Measurements from ENCODE around the gene DYNLRB1. TPM values are rescaled to one million over a fixed set of nuclear protein-coding genes. Genes with fewer than 3 reads are reported as not detected.
"Not testable (repeated sequence)": the region's sequence is repeated elsewhere in the genome, so short reads cannot be mapped to it uniquely, and the experiment has no call there.

Gene DYNLRB1
- total RNA-seq, 1 donor from 2014 or later, result 208 TPM

DNA sequence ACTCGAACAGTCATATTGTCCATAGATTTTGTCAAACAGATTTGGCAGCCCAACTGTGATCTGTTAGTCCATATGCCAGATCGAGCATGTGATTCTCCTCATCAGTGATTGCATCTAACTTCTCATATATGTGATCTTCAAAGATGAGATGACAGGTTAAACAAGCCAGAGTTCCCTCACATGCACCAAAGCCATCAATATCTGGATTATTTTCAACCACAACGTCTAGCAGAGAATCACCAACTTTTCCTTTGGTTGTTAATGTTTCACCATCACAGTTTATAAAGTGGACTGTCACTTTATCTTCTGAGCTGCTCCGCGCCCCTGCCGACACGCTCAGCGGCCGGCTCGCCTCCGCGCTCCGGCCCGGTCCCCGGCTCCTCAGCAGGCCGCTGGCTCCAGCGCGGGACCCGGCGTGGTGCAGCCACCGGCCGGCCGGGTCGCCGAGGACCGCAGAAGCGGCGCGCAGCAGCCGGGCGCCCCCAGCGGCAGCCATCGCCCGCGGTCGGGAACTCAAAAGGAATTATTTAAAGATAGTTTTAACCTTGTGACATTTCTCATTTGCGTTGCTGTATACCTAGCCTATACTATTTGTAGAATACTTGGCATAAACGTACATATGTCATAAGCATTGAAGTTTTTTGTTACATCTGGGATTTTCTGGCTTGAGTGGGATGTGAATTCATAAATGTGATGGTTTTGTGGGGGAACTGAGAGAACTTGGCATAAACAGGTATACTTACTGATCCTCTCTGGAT, 40.1 kb upstream of the DYNLRB1 start:
- no peak overlapping the region for H3K4me3 Mint-ChIP-seq (ENCODE audit: low read depth)
- peaks cover 69% of the 10 kb centered on the region for H3K36me3 Mint-ChIP-seq (ENCODE audit: insufficient read depth)
- peak; percentile 47 for TF ChIP-seq CTCF (IDR thresholded peaks at IDR 0.05; ENCODE audit: unreplicated experiment)
- peaks cover 7% of the 10 kb centered on the region for H3K4me1 Mint-ChIP-seq (ENCODE audit: low read depth)
- no peak overlapping the region for H3K27ac Mint-ChIP-seq
- peaks cover 8% of the 10 kb centered on the region for H3K9me3 Mint-ChIP-seq (ENCODE audit: low read depth)
- no peak for DNase-seq (ENCODE audit: low spot score, unreplicated experiment)
- H3K27me3 Mint-ChIP-seq, result no peaks in the 10 kb centered on the region

DNA sequence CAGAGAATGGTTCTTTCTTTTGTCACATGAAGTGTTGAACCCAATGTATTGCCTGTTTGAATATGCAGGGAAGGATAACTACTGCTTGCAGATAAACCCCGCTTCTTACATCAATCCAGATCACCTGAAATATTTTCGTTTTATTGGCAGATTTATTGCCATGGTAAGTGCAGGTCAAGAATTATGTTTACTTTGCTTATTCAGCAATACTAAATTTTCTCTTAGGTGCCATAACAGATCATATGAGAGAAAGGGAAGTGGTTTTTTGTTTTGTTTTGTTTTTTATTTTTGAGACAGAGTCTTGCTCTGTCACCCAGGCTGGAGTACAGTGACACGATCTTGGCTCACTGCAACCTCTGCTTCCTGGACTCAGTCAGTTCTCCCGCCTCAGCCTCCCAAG, 36.6 kb upstream of the DYNLRB1 start:
- peaks cover 23% of the 10 kb centered on the region for H3K9me3 Mint-ChIP-seq (ENCODE audit: low read depth)

DNA sequence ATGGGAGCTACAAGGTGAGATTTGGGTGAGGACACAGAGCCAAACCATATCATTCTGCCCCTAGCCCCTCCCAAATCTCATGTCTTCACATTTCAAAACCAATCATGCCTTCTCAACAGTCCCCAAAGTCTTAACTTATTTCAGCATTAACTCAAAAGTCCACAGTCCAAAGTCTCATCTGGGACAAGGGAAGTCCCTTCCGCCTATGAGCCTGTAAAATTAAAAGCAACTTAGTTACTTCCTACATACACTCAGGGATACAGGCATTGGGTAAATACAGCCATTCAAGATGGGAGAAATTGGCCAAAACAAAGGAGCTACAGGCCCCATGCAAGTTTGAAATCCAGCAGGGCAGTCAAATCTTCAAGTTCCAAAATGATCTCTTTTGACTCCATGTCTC, 34.1 kb upstream of the DYNLRB1 start:
- not testable (repeated sequence) for H3K4me3 Mint-ChIP-seq (ENCODE audit: low read depth); DNase-seq (ENCODE audit: low spot score, unreplicated experiment); H3K27ac Mint-ChIP-seq; H3K27me3 Mint-ChIP-seq; H3K4me1 Mint-ChIP-seq (ENCODE audit: low read depth)
- Mint-ChIP-seq H3K9me3 (ENCODE audit: low read depth) (peaks cover 21% of the 10 kb centered on the region), H3K36me3 (ENCODE audit: insufficient read depth) (peaks cover 70% of the 10 kb centered on the region)

More for the DNA sequence above, 36.6 kb upstream of the DYNLRB1 start:
- H3K4me1 Mint-ChIP-seq (ENCODE audit: low read depth), result peaks cover 1% of the 10 kb centered on the region
- no peak overlapping the region for H3K27ac Mint-ChIP-seq
- H3K4me3 Mint-ChIP-seq (ENCODE audit: low read depth), result no peak overlapping the region
- H3K27me3 Mint-ChIP-seq, result no peaks in the 10 kb centered on the region
- no peak for DNase-seq (ENCODE audit: low spot score, unreplicated experiment)
- H3K36me3 Mint-ChIP-seq (ENCODE audit: insufficient read depth), result peaks cover 81% of the 10 kb centered on the region
- TF ChIP-seq CTCF (IDR thresholded peaks at IDR 0.05; ENCODE audit: unreplicated experiment), result no peak

GRCh38 chr20:34483585-34484220, 32.5 kb upstream of the DYNLRB1 start:
- H3K27ac Mint-ChIP-seq, result peak overlapping the region; percentile 19
- DNase-seq (ENCODE audit: low spot score, unreplicated experiment); H3K4me3 Mint-ChIP-seq (ENCODE audit: low read depth): not testable (repeated sequence)

GRCh38 chr20:34485068-34485634, 31.1 kb upstream of the DYNLRB1 start:
- Mint-ChIP-seq H3K27me3 (no peaks in the 10 kb centered on the region), H3K4me1 (ENCODE audit: low read depth) (no peaks in the 10 kb centered on the region), H3K27ac (no peak overlapping the region), H3K36me3 (ENCODE audit: insufficient read depth) (peaks cover 68% of the 10 kb centered on the region), H3K4me3 (ENCODE audit: low read depth) (no peak overlapping the region), H3K9me3 (ENCODE audit: low read depth) (peaks cover 18% of the 10 kb centered on the region)
- TF ChIP-seq CTCF (IDR thresholded peaks at IDR 0.05; ENCODE audit: unreplicated experiment), result no peak
- no peak for DNase-seq (ENCODE audit: low spot score, unreplicated experiment)

More at GRCh38 chr20:34483585-34484220, 32.5 kb upstream of the DYNLRB1 start:
- Mint-ChIP-seq H3K36me3 (ENCODE audit: insufficient read depth) (peaks cover 75% of the 10 kb centered on the region), H3K9me3 (ENCODE audit: low read depth) (peaks cover 21% of the 10 kb centered on the region)
- H3K27me3 Mint-ChIP-seq; H3K4me1 Mint-ChIP-seq (ENCODE audit: low read depth): not testable (repeated sequence)

- no peaks in the 10 kb centered on the region for H3K4me1 Mint-ChIP-seq (ENCODE audit: low read depth)
- H3K4me3 Mint-ChIP-seq (ENCODE audit: low read depth), result no peak overlapping the region
- TF ChIP-seq CTCF (IDR thresholded peaks at IDR 0.05; ENCODE audit: unreplicated experiment), result no peak
- no peak overlapping the region for H3K27ac Mint-ChIP-seq
- H3K27me3 Mint-ChIP-seq, result no peaks in the 10 kb centered on the region
- H3K9me3 Mint-ChIP-seq (ENCODE audit: low read depth), result peaks cover 4% of the 10 kb centered on the region
- no peak for DNase-seq (ENCODE audit: low spot score, unreplicated experiment)
- peaks cover 47% of the 10 kb centered on the region for H3K36me3 Mint-ChIP-seq (ENCODE audit: insufficient read depth)
Measured at GRCh38 chr20:34491226-34491931, 24.8 kb upstream of the DYNLRB1 start.
